KMS-11 (cell line): ENCODE results near the gene STXBP1.

ENCODE experiments used
- H2AFZ ChIP-seq: fragments of 200-600 bp; sonication (generic); 2 replicates; pipeline ENCODE4 v1.6.1; 2016; ENCODE audit warnings: antibody characterized with exemption, mixed run types, low read depth
- H3K27ac ChIP-seq: fragments of 200-600 bp; sonication (generic); 2 replicates; pipeline ENCODE4 v1.6.1; 2016; ENCODE audit warnings: mild to moderate bottlenecking, mixed run types
- H3K27me3 ChIP-seq: fragments of 200-600 bp; sonication (generic); 2 replicates; pipeline ENCODE4 v1.6.1; 2017; ENCODE audit warnings: mild to moderate bottlenecking, low read depth, mixed run types, moderate library complexity; ENCODE audit not compliant: insufficient read depth
- H3K36me3 ChIP-seq: fragments of 200-600 bp; sonication (generic); 2 replicates; pipeline ENCODE4 v1.6.1; 2017; ENCODE audit warnings: mild to moderate bottlenecking, mixed run types; ENCODE audit not compliant: insufficient read depth
- H3K4me1 ChIP-seq: fragments of 200-600 bp; sonication (generic); 2 replicates; pipeline ENCODE4 v1.6.1; 2016; ENCODE audit warnings: mild to moderate bottlenecking, low read depth, mixed run types; ENCODE audit not compliant: poor library complexity, severe bottlenecking
- H3K4me2 ChIP-seq: fragments of 200-600 bp; sonication (generic); 2 replicates; pipeline ENCODE4 v1.7.0; 2016; ENCODE audit warnings: mild to moderate bottlenecking, mixed run types
- H3K4me3 ChIP-seq: fragments of 200-600 bp; sonication (generic); IDR thresholded peaks from 2 replicates; pipeline ENCODE4 v1.6.1; 2017; ENCODE audit warnings: low read depth, low read length, mixed read lengths; ENCODE audit not compliant: insufficient read depth
- H3K79me2 ChIP-seq: fragments of 200-600 bp; sonication (generic); 2 replicates; pipeline ENCODE4 v1.6.1; 2016; ENCODE audit warnings: low read depth, mixed run types; ENCODE audit not compliant: insufficient read depth
- H3K9ac ChIP-seq: fragments of 200-600 bp; sonication (generic); 2 replicates; pipeline ENCODE4 v1.6.1; 2016; ENCODE audit warnings: mild to moderate bottlenecking, mixed run types
- H4K20me1 ChIP-seq: fragments of 200-600 bp; sonication (generic); 2 replicates; pipeline ENCODE4 v1.6.1; 2016; ENCODE audit warnings: mild to moderate bottlenecking, mixed run types; ENCODE audit not compliant: insufficient read depth
- CTCF ChIP-seq: fragments of 200-600 bp; sonication (generic); conservative IDR thresholded peaks from 2 replicates; pipeline ENCODE4 v1.6.1; 2017; ENCODE audit warnings: low read depth, mild to moderate bottlenecking, antibody characterized with exemption, low read length, moderate library complexity, mixed read lengths

Gene STXBP1

DNA sequence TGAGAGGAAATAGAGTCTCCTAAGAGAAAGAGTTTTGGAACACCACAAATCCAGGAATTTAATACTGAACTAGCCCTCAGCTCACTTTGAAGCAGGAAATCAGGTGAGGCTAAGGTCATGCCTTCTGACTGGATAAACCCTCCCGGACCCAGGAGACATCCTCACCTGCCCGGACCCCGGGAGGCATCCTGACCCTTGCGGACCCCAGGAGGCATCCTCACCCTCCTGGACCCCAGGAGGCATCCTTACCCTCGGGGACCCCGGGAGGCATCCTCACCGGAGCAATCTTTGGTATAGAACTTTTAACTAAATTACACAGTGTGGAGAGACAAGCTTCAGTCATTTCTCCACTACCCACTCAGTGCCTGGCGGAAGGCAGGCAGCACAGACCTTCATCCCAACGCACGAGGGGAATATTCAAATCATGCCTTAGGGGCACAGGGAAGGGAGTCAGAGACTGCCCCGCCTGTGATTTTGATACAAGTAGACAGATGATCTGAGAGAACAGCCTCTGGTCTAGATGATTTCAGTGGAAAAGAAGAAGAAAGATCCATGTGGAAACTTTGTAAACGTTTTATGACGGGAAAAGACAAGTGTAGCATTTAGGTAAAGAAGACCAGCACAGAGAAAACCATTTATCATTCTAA is 21.3 kb downstream of the STXBP1 start:
- no peak overlapping the region for H3K4me3 ChIP-seq
- H3K27me3 ChIP-seq = no peaks in the 10 kb centered on the region
- no peak overlapping the region for H3K27ac ChIP-seq
- no peaks in the 10 kb centered on the region for H3K79me2 ChIP-seq
- H3K9ac ChIP-seq = no peak overlapping the region
- no peak overlapping the region for H3K4me2 ChIP-seq
- no peaks in the 10 kb centered on the region for H4K20me1 ChIP-seq
- H3K4me1 ChIP-seq = no peaks in the 10 kb centered on the region
- H3K36me3 ChIP-seq = no peaks in the 10 kb centered on the region
- no peak overlapping the region for H2AFZ ChIP-seq
- no peak for TF ChIP-seq CTCF

GRCh38 chr9:127634021-127634420 is 21.9 kb downstream of the STXBP1 start:
- H2AFZ ChIP-seq = no peak overlapping the region
- H3K27me3 ChIP-seq = no peaks in the 10 kb centered on the region
- H4K20me1 ChIP-seq = no peaks in the 10 kb centered on the region
- H3K4me2 ChIP-seq = no peak overlapping the region
- no peak for TF ChIP-seq CTCF
- no peak overlapping the region for H3K4me3 ChIP-seq
- H3K9ac ChIP-seq = no peak overlapping the region
- H3K4me1 ChIP-seq = no peaks in the 10 kb centered on the region
- H3K27ac ChIP-seq = no peak overlapping the region
- no peaks in the 10 kb centered on the region for H3K36me3 ChIP-seq
- H3K79me2 ChIP-seq = no peaks in the 10 kb centered on the region

- Histone ChIP-seq H4K20me1 (no peaks in the 10 kb centered on the region; the same call in 1 of the 2 replicates), H3K27me3 (no peaks in the 10 kb centered on the region), H2AFZ (no peak overlapping the region), H3K9ac (no peak overlapping the region), H3K4me1 (no peaks in the 10 kb centered on the region), H3K4me2 (no peak overlapping the region), H3K27ac (no peak overlapping the region), H3K4me3 (no peak overlapping the region), H3K79me2 (no peaks in the 10 kb centered on the region), H3K36me3 (no peaks in the 10 kb centered on the region)
- no peak for TF ChIP-seq CTCF
Measured at GRCh38 chr9:127634698-127635097, 22.6 kb downstream of the STXBP1 start.

DNA sequence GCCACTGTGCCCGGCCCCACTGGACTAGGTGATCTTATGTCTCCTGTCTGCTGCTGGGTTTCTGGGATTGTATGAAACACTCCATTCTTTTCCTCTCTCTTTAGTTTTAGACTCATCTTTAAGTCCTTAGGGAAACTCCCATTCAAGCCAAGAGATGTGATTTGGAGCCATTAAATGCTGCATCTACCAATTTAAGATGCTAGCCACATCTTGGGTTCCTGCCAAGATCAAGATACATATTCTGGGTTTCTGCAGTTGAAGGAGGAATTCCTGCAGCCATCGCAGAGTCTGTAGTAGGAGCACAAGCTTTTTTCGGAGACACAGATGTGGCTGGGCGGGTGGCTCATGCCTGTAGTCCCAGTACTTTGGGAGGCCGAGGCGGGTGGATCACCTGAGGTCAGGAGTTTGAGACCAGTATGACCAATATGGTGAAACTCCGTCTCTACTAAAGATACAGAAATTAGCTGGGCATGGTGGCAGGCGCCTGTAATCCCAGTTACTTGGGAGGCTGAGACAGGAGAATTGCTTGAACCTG is 23.2 kb downstream of the STXBP1 start:
- Histone ChIP-seq H2AFZ (no peak overlapping the region), H3K36me3 (no peaks in the 10 kb centered on the region), H3K27me3 (no peaks in the 10 kb centered on the region), H3K4me2 (no peak overlapping the region), H3K4me1 (no peaks in the 10 kb centered on the region), H3K27ac (no peak overlapping the region), H3K79me2 (no peaks in the 10 kb centered on the region), H4K20me1 (no peaks in the 10 kb centered on the region; the same call in 1 of the 2 replicates), H3K9ac (no peak overlapping the region), H3K4me3 (no peak overlapping the region)
- no peak for TF ChIP-seq CTCF
